ENCODE measurements around the gene UCN2.
A peak's percentile ranks its signal among the peaks of the same experiment; 100 is the strongest.

Gene UCN2

GRCh38 chr3:48524970-48525369 lies 38.6 kb downstream of the UCN2 start:
- peaks cover 2 to 7% of the 10 kb centered on the region in 2 donors for H3K36me3 Mint-ChIP-seq
- DNase-seq = no peak
- H3K27me3 Mint-ChIP-seq = no peaks in the 10 kb centered on the region
- no peaks in the 10 kb centered on the region for H3K9me3 Mint-ChIP-seq
- H3K27ac Mint-ChIP-seq = no peak overlapping the region
- no peak overlapping the region for H3K4me3 Mint-ChIP-seq
- peaks cover 0 to 2% of the 10 kb centered on the region in 2 donors for H3K4me1 Mint-ChIP-seq
- ATAC-seq (replicated peaks) = no peak

GRCh38 chr3:48521635-48522034 lies 41.9 kb downstream of the UCN2 start:
- ATAC-seq (replicated peaks) (no peak), DNase-seq (no peak)
- H3K9me3 Mint-ChIP-seq = no peaks in the 10 kb centered on the region
- H3K4me1 Mint-ChIP-seq = peaks cover 0 to 2% of the 10 kb centered on the region in 2 donors
- H3K36me3 Mint-ChIP-seq = peaks cover 0 to 3% of the 10 kb centered on the region in 2 donors
- H3K27ac Mint-ChIP-seq = no peak overlapping the region
- H3K27me3 Mint-ChIP-seq = peaks cover 4 to 6% of the 10 kb centered on the region in 2 donors
- H3K4me3 Mint-ChIP-seq = no peak overlapping the region

GRCh38 chr3:48519277-48519643 lies 44.3 kb downstream of the UCN2 start:
- ATAC-seq (replicated peaks) = no peak
- Mint-ChIP-seq H3K27ac (no peak overlapping the region), H3K4me1 (peaks cover 5 to 12% of the 10 kb centered on the region in 2 donors), H3K4me3 (no peak overlapping the region), H3K27me3 (peaks cover 4 to 6% of the 10 kb centered on the region in 2 donors), H3K9me3 (no peaks in the 10 kb centered on the region), H3K36me3 (no peaks in the 10 kb centered on the region)
- no peak for DNase-seq

- DNase-seq (no peak), ATAC-seq (replicated peaks) (no peak)
- Mint-ChIP-seq H3K27me3 (peaks cover 4 to 6% of the 10 kb centered on the region in 2 donors), H3K9me3 (no peaks in the 10 kb centered on the region), H3K27ac (no peak overlapping the region), H3K36me3 (no peaks in the 10 kb centered on the region), H3K4me3 (no peak overlapping the region), H3K4me1 (peaks cover 5 to 13% of the 10 kb centered on the region in 2 donors)
These were observed 44.8 kb downstream of the UCN2 start for GRCh38 chr3:48518638-48519276.

- H3K4me1 Mint-ChIP-seq = peaks cover 5 to 13% of the 10 kb centered on the region in 2 donors
- no peaks in the 10 kb centered on the region for H3K36me3 Mint-ChIP-seq
- no peaks in the 10 kb centered on the region for H3K9me3 Mint-ChIP-seq
- H3K4me3 Mint-ChIP-seq = no peak overlapping the region
- H3K27me3 Mint-ChIP-seq = peaks cover 4 to 6% of the 10 kb centered on the region in 2 donors
- ATAC-seq (replicated peaks) (no peak), DNase-seq (no peak)
- no peak overlapping the region for H3K27ac Mint-ChIP-seq
These were observed 45.5 kb downstream of the UCN2 start for GRCh38 chr3:48518069-48518468.

- H3K9me3 Mint-ChIP-seq = no peaks in the 10 kb centered on the region
- peaks cover 4 to 6% of the 10 kb centered on the region in 2 donors for H3K27me3 Mint-ChIP-seq
- DNase-seq = no peak
- H3K4me1 Mint-ChIP-seq = peaks cover 3 to 13% of the 10 kb centered on the region in 2 donors
- no peaks in the 10 kb centered on the region for H3K36me3 Mint-ChIP-seq
- H3K4me3 Mint-ChIP-seq = no peak overlapping the region
- ATAC-seq (replicated peaks) = no peak
- no peak overlapping the region for H3K27ac Mint-ChIP-seq
These were observed 47.0 kb downstream of the UCN2 start for GRCh38 chr3:48516571-48516970.

- H3K4me1 Mint-ChIP-seq = peaks cover 3 to 13% of the 10 kb centered on the region in 2 donors
- H3K9me3 Mint-ChIP-seq = no peaks in the 10 kb centered on the region
- H3K27ac Mint-ChIP-seq = no peak overlapping the region
- H3K4me3 Mint-ChIP-seq = no peak overlapping the region
- peak; percentile 67 to 73 for ATAC-seq (replicated peaks)
- DNase-seq = peak; percentile 10
- peaks cover 12 to 15% of the 10 kb centered on the region in 2 donors for H3K27me3 Mint-ChIP-seq
- H3K36me3 Mint-ChIP-seq = no peaks in the 10 kb centered on the region
These were observed 49.0 kb downstream of the UCN2 start for GRCh38 chr3:48514431-48515227.

Data from stimulated activated naive B cell treated with anti-CD40 and anti-IgM and Interleukin-4, amounts not matched to agents 10 μg/mL and 1 μg/mL and 100 μg/mL, for 72 hours (primary cell).